ENCODE results near the gene EVC2. TPM values are rescaled to one million over a fixed set of nuclear protein-coding genes. Genes with fewer than 3 reads are reported as not detected.
A peak's percentile ranks its signal among the peaks of the same experiment; 100 is the strongest.

The EVC2 gene
- polyA plus RNA-seq, 1 donor from 2014 or later, result 0.27 TPM

DNA sequence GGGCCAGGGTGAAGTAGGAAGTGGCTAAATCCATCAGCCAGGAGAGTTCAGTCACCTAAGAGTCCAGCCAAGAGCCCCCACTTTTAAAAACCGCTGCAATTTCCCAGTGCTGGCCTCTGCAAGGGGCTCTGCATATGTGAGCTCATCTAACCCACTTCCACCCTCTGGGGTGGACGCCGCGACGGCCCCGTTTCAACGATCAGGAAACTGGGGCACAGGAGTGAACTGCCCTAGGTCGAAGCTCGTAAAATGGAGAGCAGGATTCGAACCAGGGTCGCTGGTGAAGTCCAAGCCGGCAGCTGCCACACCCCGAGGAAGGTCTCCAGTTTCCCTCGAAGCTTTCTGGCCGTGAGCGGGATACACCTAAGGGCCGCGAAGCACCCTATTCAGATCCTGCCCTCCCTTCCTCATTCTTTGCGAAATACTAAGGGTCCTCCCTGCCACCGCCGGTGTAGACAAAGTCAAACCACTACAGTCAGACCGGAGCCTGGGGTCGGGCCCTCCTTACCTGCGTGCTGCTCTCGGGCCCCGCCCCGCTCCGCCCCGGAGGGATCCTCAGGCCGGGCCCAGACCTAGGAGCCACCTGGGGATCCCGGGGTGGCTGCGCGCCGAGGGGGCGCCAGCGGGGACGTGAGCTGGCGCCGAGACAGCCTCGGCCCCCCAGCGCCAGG lies 446 bp downstream of the EVC2 start:
- no peak overlapping the region for H3K4me2 ChIP-seq (ENCODE audit: low read length)
- H3K9ac ChIP-seq (ENCODE audit: low read length), result no peak overlapping the region
- no peak overlapping the region for H2AFZ ChIP-seq (ENCODE audit: low read depth, low read length)
- peaks cover 51% of the 10 kb centered on the region for H3K27me3 ChIP-seq (ENCODE audit: insufficient read depth, low read depth, low read length)
- no peaks in the 10 kb centered on the region for H3K36me3 ChIP-seq (ENCODE audit: insufficient read depth, low read length)
- H3F3A ChIP-seq (ENCODE audit: insufficient read depth, low read length, poor library complexity, severe bottlenecking), result no peaks in the 10 kb centered on the region
- no peaks in the 10 kb centered on the region for H3K79me2 ChIP-seq (replicated peaks; ENCODE audit: insufficient read depth, low read length)
- peak overlapping the region; percentile 47 for H3K4me3 ChIP-seq (ENCODE audit: low read length)
- H4K20me1 ChIP-seq (ENCODE audit: insufficient read depth), result no peaks in the 10 kb centered on the region
- no peak overlapping the region for H3K27ac ChIP-seq (ENCODE audit: low read length)
- peaks cover 9% of the 10 kb centered on the region for H3K9me3 ChIP-seq (ENCODE audit: low read length)
- H3K9me2 ChIP-seq (ENCODE audit: insufficient read depth, low read length), result no peaks in the 10 kb centered on the region
- no peak for TF ChIP-seq RAD21 (conservative IDR thresholded peaks at IDR 0.05)
- no peak for TF ChIP-seq EP300 (conservative IDR thresholded peaks at IDR 0.05; ENCODE audit: poor library complexity, severe bottlenecking)
- TF ChIP-seq EZH2 (IDR thresholded peaks at IDR 0.05; ENCODE audit: borderline replicate concordance, insufficient read depth, low read length, poor library complexity, severe bottlenecking), result no peak
- TF ChIP-seq, protein P1, sequence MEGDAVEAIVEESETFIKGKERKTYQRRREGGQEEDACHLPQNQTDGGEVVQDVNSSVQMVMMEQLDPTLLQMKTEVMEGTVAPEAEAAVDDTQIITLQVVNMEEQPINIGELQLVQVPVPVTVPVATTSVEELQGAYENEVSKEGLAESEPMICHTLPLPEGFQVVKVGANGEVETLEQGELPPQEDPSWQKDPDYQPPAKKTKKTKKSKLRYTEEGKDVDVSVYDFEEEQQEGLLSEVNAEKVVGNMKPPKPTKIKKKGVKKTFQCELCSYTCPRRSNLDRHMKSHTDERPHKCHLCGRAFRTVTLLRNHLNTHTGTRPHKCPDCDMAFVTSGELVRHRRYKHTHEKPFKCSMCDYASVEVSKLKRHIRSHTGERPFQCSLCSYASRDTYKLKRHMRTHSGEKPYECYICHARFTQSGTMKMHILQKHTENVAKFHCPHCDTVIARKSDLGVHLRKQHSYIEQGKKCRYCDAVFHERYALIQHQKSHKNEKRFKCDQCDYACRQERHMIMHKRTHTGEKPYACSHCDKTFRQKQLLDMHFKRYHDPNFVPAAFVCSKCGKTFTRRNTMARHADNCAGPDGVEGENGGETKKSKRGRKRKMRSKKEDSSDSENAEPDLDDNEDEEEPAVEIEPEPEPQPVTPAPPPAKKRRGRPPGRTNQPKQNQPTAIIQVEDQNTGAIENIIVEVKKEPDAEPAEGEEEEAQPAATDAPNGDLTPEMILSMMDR (IDR thresholded peaks at IDR 0.05; ENCODE audit: poor library complexity, severe bottlenecking), result no peak
- TF ChIP-seq TAF1 (IDR thresholded peaks at IDR 0.05; ENCODE audit: low read depth), result no peak
- TF ChIP-seq MXI1 (conservative IDR thresholded peaks at IDR 0.05; ENCODE audit: poor library complexity, severe bottlenecking), result no peak
- no peak for TF ChIP-seq SMC3 (conservative IDR thresholded peaks at IDR 0.05; ENCODE audit: poor library complexity)

DNA sequence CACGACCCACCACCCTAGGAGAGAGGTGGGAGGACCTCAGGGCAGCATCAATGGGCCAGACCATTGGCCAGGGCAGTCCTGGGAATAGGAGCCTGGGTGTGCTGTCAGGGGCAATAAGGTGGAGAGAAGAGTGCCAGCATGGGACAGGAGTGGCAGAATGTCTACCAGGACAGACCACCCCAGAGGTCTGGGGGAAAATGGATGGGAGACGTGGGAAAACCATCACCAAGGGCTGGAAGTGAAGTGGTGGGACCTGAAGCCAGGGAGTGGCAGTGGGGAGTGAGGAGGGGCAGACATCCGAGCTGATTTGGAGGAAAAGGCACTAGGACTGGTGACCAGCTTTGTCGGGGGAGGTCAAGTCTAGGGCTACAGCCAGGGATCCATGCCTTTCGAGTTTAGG lies 993 bp downstream of the EVC2 start:
- no peak for TF ChIP-seq TAF1 (IDR thresholded peaks at IDR 0.05; ENCODE audit: low read depth)
- no peak for TF ChIP-seq POLR2AphosphoS5 (IDR thresholded peaks at IDR 0.05)
- no peak for TF ChIP-seq SMC3 (conservative IDR thresholded peaks at IDR 0.05; ENCODE audit: poor library complexity)
- no peak for TF ChIP-seq EZH2 (IDR thresholded peaks at IDR 0.05; ENCODE audit: borderline replicate concordance, insufficient read depth, low read length, poor library complexity, severe bottlenecking)
- TF ChIP-seq RAD21 (conservative IDR thresholded peaks at IDR 0.05), result no peak
- no peak for TF ChIP-seq REST (IDR thresholded peaks at IDR 0.05; ENCODE audit: borderline replicate concordance)
- no peak for TF ChIP-seq MXI1 (conservative IDR thresholded peaks at IDR 0.05; ENCODE audit: poor library complexity, severe bottlenecking)
- TF ChIP-seq EP300 (conservative IDR thresholded peaks at IDR 0.05; ENCODE audit: poor library complexity, severe bottlenecking), result no peak
- TF ChIP-seq, protein P1 (IDR thresholded peaks at IDR 0.05; ENCODE audit: poor library complexity, severe bottlenecking), result no peak
- H3K4me2 ChIP-seq (ENCODE audit: low read length), result no peak overlapping the region
- no peaks in the 10 kb centered on the region for H3K9me2 ChIP-seq (ENCODE audit: insufficient read depth, low read length)
- no peak overlapping the region for H3K27ac ChIP-seq (ENCODE audit: low read length)
- H4K20me1 ChIP-seq (ENCODE audit: insufficient read depth), result no peaks in the 10 kb centered on the region
- no peak overlapping the region for H2AFZ ChIP-seq (ENCODE audit: low read depth, low read length)
- H3K36me3 ChIP-seq (ENCODE audit: insufficient read depth, low read length), result no peaks in the 10 kb centered on the region
- no peaks in the 10 kb centered on the region for H3F3A ChIP-seq (ENCODE audit: insufficient read depth, low read length, poor library complexity, severe bottlenecking)
- no peaks in the 10 kb centered on the region for H3K79me2 ChIP-seq (replicated peaks; ENCODE audit: insufficient read depth, low read length)
- no peak overlapping the region for H3K9ac ChIP-seq (ENCODE audit: low read length)
- H3K9me3 ChIP-seq (ENCODE audit: low read length), result peaks cover 9% of the 10 kb centered on the region
- H3K27me3 ChIP-seq (ENCODE audit: insufficient read depth, low read depth, low read length), result peaks cover 50% of the 10 kb centered on the region
- no peak overlapping the region for H3K4me3 ChIP-seq (ENCODE audit: low read length)
